ENCODE data around the gene MARCKSL1. TPM values are rescaled to one million over a fixed set of nuclear protein-coding genes. Genes with fewer than 3 reads are reported as not detected.

MARCKSL1 gene
- polyA plus RNA-seq, 1 donor (not counting 4 experiments of a cell fraction or from before 2014, with no cell fraction given): 8.5 TPM

GRCh38 chr1:32331549-32331948 lies 4.5 kb downstream of the MARCKSL1 start:
- Histone ChIP-seq H3K27me3 (ENCODE audit: control insufficient read depth, extremely low read depth, insufficient read depth, low read length) (peaks cover 7% of the 10 kb centered on the region), H2AFZ (ENCODE audit: control insufficient read depth, low read length) (no peak overlapping the region), H4K20me1 (ENCODE audit: control insufficient read depth, extremely low read depth, insufficient read depth, low read length) (no peaks in the 10 kb centered on the region), H3K9ac (ENCODE audit: control insufficient read depth, extremely low read depth, insufficient read depth, low read length) (no peak overlapping the region), H3K9me3 (ENCODE audit: control insufficient read depth, low read depth, low read length) (no peaks in the 10 kb centered on the region), H3K27ac (ENCODE audit: control insufficient read depth, insufficient read depth, low read length) (no peak overlapping the region), H3K4me3 (ENCODE audit: control insufficient read depth in 2 of 3, extremely low read depth in 1 of 3, insufficient read depth in 2 of 3, low read depth in 1 of 3, low read length in 3 of 3) (no peak overlapping the region), H3K79me2 (ENCODE audit: control insufficient read depth, insufficient read depth, low read length) (no peaks in the 10 kb centered on the region), H3K4me1 (ENCODE audit: control insufficient read depth, extremely low read depth, insufficient read depth, low read length) (peaks cover 12% of the 10 kb centered on the region), H3K4me2 (ENCODE audit: control insufficient read depth, extremely low read depth, insufficient read depth, low read depth, low read length) (no peak overlapping the region), H3K36me3 (ENCODE audit: control insufficient read depth in 2 of 2, extremely low read depth in 1 of 2, insufficient read depth in 2 of 2, low read length in 2 of 2) (peaks cover 24 to 37% of the 10 kb centered on the region in 2 experiments), H3K9me1 (ENCODE audit: control insufficient read depth, extremely low read depth, insufficient read depth, low read length) (no peaks in the 10 kb centered on the region)
- FAIRE-seq: no peak
- dilution Hi-C loops (cut with MboI; ENCODE audit: extremely low pct_ligation_motif_present, low sequenced_read_pairs): no loop called here
- DNase-seq (ENCODE audit: low read depth, low spot score): no peak
- TF ChIP-seq CTCF (optimal IDR thresholded peaks at IDR 0.05 in 1 of 3, IDR thresholded peaks at IDR 0.05 in 1 of 3, conservative IDR thresholded peaks at IDR 0.05 in 1 of 3; ENCODE audit: extremely low read depth in 1 of 3, insufficient read depth in 2 of 3, low read length in 3 of 3) (no peak), EZH2 (IDR thresholded peaks at IDR 0.05; ENCODE audit: low read length) (no peak)

- no peak overlapping the region for H3K27ac ChIP-seq (ENCODE audit: control insufficient read depth, insufficient read depth, low read length)
- H3K9me3 ChIP-seq (ENCODE audit: control insufficient read depth, low read depth, low read length): no peaks in the 10 kb centered on the region
- dilution Hi-C loops (cut with MboI; ENCODE audit: extremely low pct_ligation_motif_present, low sequenced_read_pairs): no loop called here
- H3K27me3 ChIP-seq (ENCODE audit: control insufficient read depth, extremely low read depth, insufficient read depth, low read length): peaks cover 4% of the 10 kb centered on the region
- no peak overlapping the region for H3K9ac ChIP-seq (ENCODE audit: control insufficient read depth, extremely low read depth, insufficient read depth, low read length)
- DNase-seq (ENCODE audit: low read depth, low spot score) (no peak), FAIRE-seq (no peak)
- TF ChIP-seq CTCF (optimal IDR thresholded peaks at IDR 0.05 in 1 of 3, IDR thresholded peaks at IDR 0.05 in 1 of 3, conservative IDR thresholded peaks at IDR 0.05 in 1 of 3; ENCODE audit: extremely low read depth in 1 of 3, insufficient read depth in 2 of 3, low read length in 3 of 3) (no peak), EZH2 (IDR thresholded peaks at IDR 0.05; ENCODE audit: low read length) (no peak)
- H3K4me1 ChIP-seq (ENCODE audit: control insufficient read depth, extremely low read depth, insufficient read depth, low read length): peaks cover 12% of the 10 kb centered on the region
- peaks cover 24 to 37% of the 10 kb centered on the region in 2 experiments for H3K36me3 ChIP-seq (ENCODE audit: control insufficient read depth in 2 of 2, extremely low read depth in 1 of 2, insufficient read depth in 2 of 2, low read length in 2 of 2)
- H3K4me2 ChIP-seq (ENCODE audit: control insufficient read depth, extremely low read depth, insufficient read depth, low read depth, low read length): no peak overlapping the region
- no peaks in the 10 kb centered on the region for H3K79me2 ChIP-seq (ENCODE audit: control insufficient read depth, insufficient read depth, low read length)
- H3K9me1 ChIP-seq (ENCODE audit: control insufficient read depth, extremely low read depth, insufficient read depth, low read length): no peaks in the 10 kb centered on the region
- no peak overlapping the region for H3K4me3 ChIP-seq (ENCODE audit: control insufficient read depth in 2 of 3, extremely low read depth in 1 of 3, insufficient read depth in 2 of 3, low read depth in 1 of 3, low read length in 3 of 3)
- H2AFZ ChIP-seq (ENCODE audit: control insufficient read depth, low read length): no peak overlapping the region
- H4K20me1 ChIP-seq (ENCODE audit: control insufficient read depth, extremely low read depth, insufficient read depth, low read length): no peaks in the 10 kb centered on the region
Observed at GRCh38 chr1:32330558-32331151, 5.4 kb downstream of the MARCKSL1 start.
